ENCODE measurements around the gene HCFC2. TPM values are rescaled to one million over a fixed set of nuclear protein-coding genes. Genes with fewer than 3 reads are reported as not detected.

Gene HCFC2
- total RNA-seq, 1 donor from 2014 or later = 8.3 TPM

GRCh38 chr12:104054681-104055346 is 9.5 kb upstream of the HCFC2 start:
- H3K9me3 Mint-ChIP-seq = no peaks in the 10 kb centered on the region
- DNase-seq (ENCODE audit: low read depth, low spot score) = no peak
- H3K4me1 Mint-ChIP-seq = peaks cover 5% of the 10 kb centered on the region
- no peak overlapping the region for H3K27ac Mint-ChIP-seq (ENCODE audit: unreplicated experiment)
- peaks cover 49% of the 10 kb centered on the region for H3K27me3 Mint-ChIP-seq (ENCODE audit: low read depth)
- TF ChIP-seq, protein P1, sequence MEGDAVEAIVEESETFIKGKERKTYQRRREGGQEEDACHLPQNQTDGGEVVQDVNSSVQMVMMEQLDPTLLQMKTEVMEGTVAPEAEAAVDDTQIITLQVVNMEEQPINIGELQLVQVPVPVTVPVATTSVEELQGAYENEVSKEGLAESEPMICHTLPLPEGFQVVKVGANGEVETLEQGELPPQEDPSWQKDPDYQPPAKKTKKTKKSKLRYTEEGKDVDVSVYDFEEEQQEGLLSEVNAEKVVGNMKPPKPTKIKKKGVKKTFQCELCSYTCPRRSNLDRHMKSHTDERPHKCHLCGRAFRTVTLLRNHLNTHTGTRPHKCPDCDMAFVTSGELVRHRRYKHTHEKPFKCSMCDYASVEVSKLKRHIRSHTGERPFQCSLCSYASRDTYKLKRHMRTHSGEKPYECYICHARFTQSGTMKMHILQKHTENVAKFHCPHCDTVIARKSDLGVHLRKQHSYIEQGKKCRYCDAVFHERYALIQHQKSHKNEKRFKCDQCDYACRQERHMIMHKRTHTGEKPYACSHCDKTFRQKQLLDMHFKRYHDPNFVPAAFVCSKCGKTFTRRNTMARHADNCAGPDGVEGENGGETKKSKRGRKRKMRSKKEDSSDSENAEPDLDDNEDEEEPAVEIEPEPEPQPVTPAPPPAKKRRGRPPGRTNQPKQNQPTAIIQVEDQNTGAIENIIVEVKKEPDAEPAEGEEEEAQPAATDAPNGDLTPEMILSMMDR (conservative IDR thresholded peaks at IDR 0.05) = no peak
- H3K4me3 Mint-ChIP-seq = no peak overlapping the region
- no peaks in the 10 kb centered on the region for H3K36me3 Mint-ChIP-seq (ENCODE audit: low read depth)

- TF ChIP-seq, protein P1 (conservative IDR thresholded peaks at IDR 0.05) = no peak
- no peaks in the 10 kb centered on the region for H3K9me3 Mint-ChIP-seq
- no peak overlapping the region for H3K27ac Mint-ChIP-seq (ENCODE audit: unreplicated experiment)
These were observed 8.5 kb upstream of the HCFC2 start for GRCh38 chr12:104055686-104056388.

GRCh38 chr12:104056419-104056972 is 7.8 kb upstream of the HCFC2 start:
- H3K36me3 Mint-ChIP-seq (ENCODE audit: low read depth) = no peaks in the 10 kb centered on the region
- no peak overlapping the region for H3K4me3 Mint-ChIP-seq
- H3K27me3 Mint-ChIP-seq (ENCODE audit: low read depth) = peaks cover 55% of the 10 kb centered on the region
- TF ChIP-seq, protein P1 (conservative IDR thresholded peaks at IDR 0.05) = no peak
- H3K9me3 Mint-ChIP-seq = no peaks in the 10 kb centered on the region
- no peaks in the 10 kb centered on the region for H3K4me1 Mint-ChIP-seq
- H3K27ac Mint-ChIP-seq (ENCODE audit: unreplicated experiment) = no peak overlapping the region
- DNase-seq (ENCODE audit: low read depth, low spot score) = no peak

More at GRCh38 chr12:104055686-104056388, 8.5 kb upstream of the HCFC2 start:
- no peak for DNase-seq (ENCODE audit: low read depth, low spot score)
- Mint-ChIP-seq H3K4me3 (no peak overlapping the region), H3K36me3 (ENCODE audit: low read depth) (no peaks in the 10 kb centered on the region), H3K4me1 (no peaks in the 10 kb centered on the region), H3K27me3 (ENCODE audit: low read depth) (peaks cover 52% of the 10 kb centered on the region)

- Mint-ChIP-seq H3K36me3 (ENCODE audit: low read depth) (no peaks in the 10 kb centered on the region), H3K27me3 (ENCODE audit: low read depth) (peaks cover 52% of the 10 kb centered on the region)
These were observed 6.5 kb upstream of the HCFC2 start for GRCh38 chr12:104057771-104058197.

DNA sequence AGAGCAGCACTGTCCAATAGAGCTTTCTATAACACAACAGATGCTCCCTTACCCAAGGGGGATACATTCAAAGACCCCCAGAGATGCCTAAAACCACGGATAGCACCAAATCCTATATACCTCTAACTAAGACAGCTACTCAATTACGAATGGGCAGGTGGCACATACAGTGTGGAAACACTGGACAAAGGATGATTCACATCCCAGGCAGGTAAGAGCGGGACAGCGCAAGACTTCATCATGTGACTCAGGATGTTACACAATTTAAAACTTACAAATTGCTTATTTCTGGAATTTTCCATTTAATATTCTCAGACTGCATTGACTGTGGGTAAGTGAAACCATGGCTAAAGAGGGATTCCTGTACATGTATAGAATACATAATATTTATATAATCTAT is 5.5 kb upstream of the HCFC2 start:
- peak overlapping the region; percentile 3 for H3K4me3 Mint-ChIP-seq

More at GRCh38 chr12:104057771-104058197, 6.5 kb upstream of the HCFC2 start:
- Mint-ChIP-seq H3K4me1 (no peaks in the 10 kb centered on the region), H3K27ac (ENCODE audit: unreplicated experiment) (no peak overlapping the region), H3K4me3 (no peak overlapping the region), H3K9me3 (no peaks in the 10 kb centered on the region)
- DNase-seq (ENCODE audit: low read depth, low spot score) = no peak
- TF ChIP-seq, protein P1 (conservative IDR thresholded peaks at IDR 0.05) = peak; percentile 73

More for the DNA sequence above, 5.5 kb upstream of the HCFC2 start:
- Mint-ChIP-seq H3K27me3 (ENCODE audit: low read depth) (peaks cover 50% of the 10 kb centered on the region), H3K36me3 (ENCODE audit: low read depth) (no peaks in the 10 kb centered on the region), H3K27ac (ENCODE audit: unreplicated experiment) (no peak overlapping the region), H3K9me3 (no peaks in the 10 kb centered on the region), H3K4me1 (peaks cover 3% of the 10 kb centered on the region)
- DNase-seq (ENCODE audit: low read depth, low spot score) = no peak
- TF ChIP-seq, protein P1 (conservative IDR thresholded peaks at IDR 0.05) = no peak

All from neural crest cell (in vitro differentiated cells).